22Rv1 (cell line): ENCODE measurements around the gene PPIF.

Experiments
- H3K27ac ChIP-seq: fragments of 450-650 bp; 2 replicates; pipeline ENCODE4 v1.5.1; 2017
- ZFX ChIP-seq: fragments of 450-650 bp; IDR thresholded peaks from 2 replicates; pipeline ENCODE4 v1.6.1; 2017; ENCODE audit warnings: antibody characterized with exemption, borderline replicate concordance
- TF ChIP-seq, protein P1 (sequence below): fragments of 450-650 bp; IDR thresholded peaks from 2 replicates; pipeline ENCODE4 v1.5.1; 2017; ENCODE audit warnings: mild to moderate bottlenecking

PPIF gene

GRCh38 chr10:79321951-79322350 is 25.3 kb upstream of the PPIF start:
- H3K27ac ChIP-seq, result no peak overlapping the region
- no peak for TF ChIP-seq ZFX
- TF ChIP-seq, protein P1, sequence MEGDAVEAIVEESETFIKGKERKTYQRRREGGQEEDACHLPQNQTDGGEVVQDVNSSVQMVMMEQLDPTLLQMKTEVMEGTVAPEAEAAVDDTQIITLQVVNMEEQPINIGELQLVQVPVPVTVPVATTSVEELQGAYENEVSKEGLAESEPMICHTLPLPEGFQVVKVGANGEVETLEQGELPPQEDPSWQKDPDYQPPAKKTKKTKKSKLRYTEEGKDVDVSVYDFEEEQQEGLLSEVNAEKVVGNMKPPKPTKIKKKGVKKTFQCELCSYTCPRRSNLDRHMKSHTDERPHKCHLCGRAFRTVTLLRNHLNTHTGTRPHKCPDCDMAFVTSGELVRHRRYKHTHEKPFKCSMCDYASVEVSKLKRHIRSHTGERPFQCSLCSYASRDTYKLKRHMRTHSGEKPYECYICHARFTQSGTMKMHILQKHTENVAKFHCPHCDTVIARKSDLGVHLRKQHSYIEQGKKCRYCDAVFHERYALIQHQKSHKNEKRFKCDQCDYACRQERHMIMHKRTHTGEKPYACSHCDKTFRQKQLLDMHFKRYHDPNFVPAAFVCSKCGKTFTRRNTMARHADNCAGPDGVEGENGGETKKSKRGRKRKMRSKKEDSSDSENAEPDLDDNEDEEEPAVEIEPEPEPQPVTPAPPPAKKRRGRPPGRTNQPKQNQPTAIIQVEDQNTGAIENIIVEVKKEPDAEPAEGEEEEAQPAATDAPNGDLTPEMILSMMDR, result no peak

DNA sequence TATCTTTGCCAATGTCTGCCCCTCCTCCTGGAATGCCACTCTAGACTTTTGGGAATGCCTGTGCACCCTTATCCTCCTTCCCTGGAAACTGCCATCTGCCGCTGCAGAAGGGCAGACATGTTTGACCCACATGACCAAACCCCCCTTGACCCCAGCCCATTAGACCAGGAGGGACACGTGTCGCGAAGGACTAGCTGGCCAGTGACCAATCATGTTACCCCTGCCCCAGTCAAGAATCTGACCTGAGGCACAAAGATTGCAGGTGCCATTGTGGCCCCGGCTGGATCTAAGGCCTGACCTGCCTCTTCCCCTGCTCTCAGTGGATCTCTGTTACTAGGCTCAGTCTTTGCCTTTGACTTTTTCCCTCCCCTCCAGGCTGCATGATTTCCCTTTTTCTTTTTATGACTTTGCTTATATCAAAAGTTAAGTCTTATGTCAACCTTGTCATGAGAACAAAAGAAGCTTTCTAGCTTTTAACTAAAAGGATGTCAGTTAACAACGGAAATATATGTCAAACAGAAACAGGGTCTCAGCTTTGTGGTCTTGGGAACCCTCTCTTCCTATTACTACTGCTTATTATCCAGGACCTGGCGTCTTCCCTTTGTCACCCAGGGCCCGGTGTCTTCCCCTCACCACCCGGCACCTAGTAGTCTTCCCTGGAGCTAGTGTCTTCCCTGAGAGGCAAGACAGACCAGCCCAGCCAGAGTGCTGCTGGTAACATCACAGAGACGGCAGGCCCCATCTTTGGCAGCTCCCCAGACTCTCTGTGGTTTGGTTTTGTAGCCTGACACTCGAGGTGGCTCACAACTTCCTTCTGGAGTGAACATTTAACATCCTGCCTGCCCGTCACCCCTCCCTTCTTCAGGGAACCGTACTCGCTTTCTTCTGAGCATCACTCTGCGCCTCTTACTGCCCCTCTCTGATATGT is 24.4 kb upstream of the PPIF start:
- no peak for TF ChIP-seq ZFX
- TF ChIP-seq, protein P1, result no peak
- no peak overlapping the region for H3K27ac ChIP-seq

- no peak overlapping the region for H3K27ac ChIP-seq
Measured at GRCh38 chr10:79323602-79324001, 23.7 kb upstream of the PPIF start.

GRCh38 chr10:79324032-79324695 is 23.1 kb upstream of the PPIF start:
- H3K27ac ChIP-seq, result no peak overlapping the region

More at GRCh38 chr10:79323602-79324001, 23.7 kb upstream of the PPIF start:
- TF ChIP-seq ZFX, result no peak
- TF ChIP-seq, protein P1, result no peak

DNA sequence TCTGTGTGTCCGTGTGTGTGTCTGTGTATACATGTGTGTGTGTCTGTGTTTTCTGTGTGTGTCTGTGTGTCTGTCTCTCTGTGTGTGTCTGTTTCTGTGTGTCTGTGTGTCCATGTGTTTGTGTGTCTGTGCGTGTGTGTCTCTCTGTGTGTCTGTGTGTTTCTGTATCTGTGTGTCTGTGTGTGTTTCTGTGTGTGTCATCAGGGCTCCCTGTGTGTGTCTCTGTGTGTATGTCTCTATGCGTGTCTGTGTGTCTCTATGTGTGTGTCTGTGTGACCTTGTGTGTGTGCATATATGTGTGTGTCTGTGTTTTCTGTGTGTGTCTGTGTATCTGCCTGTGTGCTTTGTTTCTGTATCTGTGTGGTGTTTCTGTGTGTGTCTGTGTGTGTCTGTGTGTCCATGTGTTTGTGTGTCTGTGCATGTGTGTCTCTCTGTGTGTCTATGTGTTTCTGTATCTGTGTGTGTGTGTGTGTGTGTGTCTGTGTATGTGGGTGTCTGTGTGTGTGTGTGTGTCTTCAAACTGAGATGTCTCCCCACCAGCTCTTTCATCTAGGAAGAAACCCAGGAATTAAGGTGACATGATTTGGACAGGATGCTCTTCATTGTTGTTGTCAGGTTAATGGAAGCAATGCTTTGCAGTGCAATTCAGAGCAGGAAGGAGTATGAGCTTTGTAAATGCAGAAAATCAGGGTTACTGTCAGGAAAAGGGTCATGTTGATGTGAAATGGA is 20.7 kb upstream of the PPIF start:
- TF ChIP-seq ZFX, result no peak
- TF ChIP-seq, protein P1, result no peak
- no peak overlapping the region for H3K27ac ChIP-seq

More at GRCh38 chr10:79324032-79324695, 23.1 kb upstream of the PPIF start:
- TF ChIP-seq ZFX, result no peak
- TF ChIP-seq, protein P1, result no peak

- no peak overlapping the region for H3K27ac ChIP-seq
- TF ChIP-seq, protein P1, result no peak
- TF ChIP-seq ZFX, result no peak
Measured at GRCh38 chr10:79327090-79327457, 20.2 kb upstream of the PPIF start.
